WTC11 (cell line): ENCODE data around the gene PODXL.

Experiments used
- ATF1 ChIP-seq: sonication (generic); formaldehyde crosslinking; IDR thresholded peaks from 2 replicates; pipeline ENCODE4 v1.8.1; 2023; ENCODE audit warnings: mild to moderate bottlenecking, moderate library complexity, missing genetic modification reagents
- CTCF ChIP-seq: fragments of 200-600 bp; IDR thresholded peaks from 2 replicates; pipeline ENCODE4 v1.8.0; 2022; ENCODE audit warnings: antibody characterized with exemption
- ESRRA ChIP-seq: sonication (generic); formaldehyde crosslinking; IDR thresholded peaks from 2 replicates; pipeline ENCODE4 v1.8.1; 2022; ENCODE audit warnings: mild to moderate bottlenecking, missing genetic modification reagents, borderline replicate concordance
- FOXJ3 ChIP-seq: sonication (generic); formaldehyde crosslinking; IDR thresholded peaks from 2 replicates; pipeline ENCODE4 v1.9.0; 2021; ENCODE audit warnings: missing genetic modification reagents, mild to moderate bottlenecking, borderline replicate concordance
- NR3C1 ChIP-seq: sonication (generic); formaldehyde crosslinking; conservative IDR thresholded peaks from 2 replicates; pipeline ENCODE4 v1.8.1; 2023; ENCODE audit warnings: low read depth, mild to moderate bottlenecking, missing genetic modification reagents
- USF1 ChIP-seq: sonication (generic); formaldehyde crosslinking; IDR thresholded peaks from 2 replicates; pipeline ENCODE4 v1.8.0; 2022; ENCODE audit warnings: mild to moderate bottlenecking, missing genetic modification reagents
- ZBTB21 ChIP-seq: sonication (generic); formaldehyde crosslinking; IDR thresholded peaks from 2 replicates; pipeline ENCODE4 v1.8.1; 2023; ENCODE audit warnings: mild to moderate bottlenecking, missing genetic modification reagents, borderline replicate concordance

GRCh38 chr7:131586759-131587158, 30.3 kb upstream of the PODXL start:
- TF ChIP-seq ATF1 (CRISPR knock-in tag) (no peak), CTCF (no peak), USF1 (no peak), NR3C1 (no peak), ZBTB21 (CRISPR knock-in tag) (no peak), ESRRA (no peak), FOXJ3 (CRISPR knock-in tag) (no peak)
